Fibroblast of peridontal ligament (primary cell): Measurements from ENCODE around the gene CEP95.
"Not testable (repeated sequence)": the region's sequence is repeated elsewhere in the genome, so short reads cannot be mapped to it uniquely, and the experiment has no call there.

Experiments used
- DNase-seq: peaks from one replicate; pipeline ENCODE4 v3.0.0-alpha.2; 2010; ENCODE audit errors: extremely low read depth

The CEP95 gene

GRCh38 chr17:64574646-64575045, 67.9 kb downstream of the CEP95 start:
- peak; percentile 65 for DNase-seq

DNA sequence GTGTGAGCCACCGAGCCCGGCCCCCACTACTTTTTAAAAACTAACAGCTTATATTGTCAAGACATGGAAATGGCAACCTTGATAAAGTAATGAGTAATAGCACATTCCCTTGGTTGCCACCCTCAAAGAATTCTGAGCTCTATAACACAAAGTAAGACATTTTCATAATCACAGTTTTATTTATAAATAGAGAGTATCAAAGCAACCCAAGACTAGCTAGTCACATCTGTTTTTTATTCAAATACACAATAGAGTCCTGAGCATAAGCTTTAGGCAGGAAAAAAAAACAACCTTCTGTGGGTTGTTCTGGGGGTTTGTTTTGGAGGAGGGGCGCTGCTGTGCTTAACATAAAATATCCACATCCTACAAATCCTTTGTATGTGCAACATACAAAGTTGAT, 68.7 kb downstream of the CEP95 start:
- DNase-seq, result peak; percentile 67

- not testable (repeated sequence) for DNase-seq
Observed at GRCh38 chr17:64577025-64577424, 70.2 kb downstream of the CEP95 start.

GRCh38 chr17:64579917-64580316, 73.1 kb downstream of the CEP95 start:
- no peak for DNase-seq

GRCh38 chr17:64580384-64581315, 73.9 kb downstream of the CEP95 start:
- peak; percentile 45 for DNase-seq

GRCh38 chr17:64583038-64583437, 76.3 kb downstream of the CEP95 start:
- no peak for DNase-seq

- no peak for DNase-seq
Observed at GRCh38 chr17:64585146-64585545, 78.4 kb downstream of the CEP95 start.
